Suprapubic skin (tissue), 4 donors: ENCODE results near the gene CLEC18B.
"Not testable (repeated sequence)": the region's sequence is repeated elsewhere in the genome, so short reads cannot be mapped to it uniquely, and the experiment has no call there.

Experiments
- CTCF ChIP-seq, 2 donors: fragments of 200-600 bp in 1 of 2; fragments of 450-650 bp in 1 of 2; sonication (generic) in 1 of 2; IDR thresholded peaks; one replicate each; pipeline ENCODE4 v1.5.1; 2016 to 2019; ENCODE audit warnings: antibody characterized with exemption in 2 of 2, mild to moderate bottlenecking in 1 of 2, moderate library complexity in 1 of 2
- EP300 ChIP-seq: sonication (generic); formaldehyde crosslinking; IDR thresholded peaks from one replicate; pipeline ENCODE4 v1.6.1; 2017; ENCODE audit warnings: antibody characterized with exemption
- POLR2A ChIP-seq, 2 donors: fragments of 450-650 bp; IDR thresholded peaks; one replicate each; pipeline ENCODE4 v1.6.1; 2017; ENCODE audit warnings: antibody characterized with exemption in 2 of 2, mild to moderate bottlenecking in 2 of 2, moderate library complexity in 2 of 2
- POLR2AphosphoS5 ChIP-seq, 3 donors: sonication (generic); formaldehyde crosslinking; IDR thresholded peaks; one replicate each; pipeline ENCODE4 v1.6.1; 2017; ENCODE audit warnings: antibody characterized with exemption in 3 of 3

GRCh38 chr16:74409185-74409981, 11.9 kb downstream of the CLEC18B start:
- not testable (repeated sequence) for TF ChIP-seq CTCF (IDR thresholded peaks at IDR 0.05); POLR2AphosphoS5 (IDR thresholded peaks at IDR 0.05); POLR2A (IDR thresholded peaks at IDR 0.05); EP300
